Suprapubic skin (tissue), 4 donors: ENCODE data around the gene EIPR1. TPM values are rescaled to one million over a fixed set of nuclear protein-coding genes. Genes with fewer than 3 reads are reported as not detected.

Experiments
- DNase-seq, 2 donors: peaks; one replicate each; pipeline ENCODE4 v3.0.0-alpha.2; 2019; ENCODE audit warnings: low spot score in 2 of 2
- H3K27ac ChIP-seq: fragments of 200-600 bp; sonication (generic); one replicate; pipeline ENCODE4 v1.5.1; 2019
- H3K27me3 ChIP-seq: fragments of 200-600 bp; sonication (generic); one replicate; pipeline ENCODE4 v1.5.1; 2019
- H3K36me3 ChIP-seq: fragments of 200-600 bp; sonication (generic); one replicate; pipeline ENCODE4 v1.5.1; 2019
- H3K4me1 ChIP-seq: fragments of 200-600 bp; sonication (generic); one replicate; pipeline ENCODE4 v1.5.1; 2019
- H3K4me3 ChIP-seq: fragments of 200-600 bp; sonication (generic); one replicate; pipeline ENCODE4 v1.5.1; 2019; ENCODE audit warnings: mild to moderate bottlenecking
- H3K9me3 ChIP-seq: fragments of 200-600 bp; sonication (generic); one replicate; pipeline ENCODE4 v1.5.1; 2019
- EP300 ChIP-seq: sonication (generic); formaldehyde crosslinking; IDR thresholded peaks from one replicate; pipeline ENCODE4 v1.6.1; 2017; ENCODE audit warnings: antibody characterized with exemption
- POLR2A ChIP-seq, 2 donors: fragments of 450-650 bp; IDR thresholded peaks; one replicate each; pipeline ENCODE4 v1.6.1; 2017; ENCODE audit warnings: antibody characterized with exemption in 2 of 2, mild to moderate bottlenecking in 2 of 2, moderate library complexity in 2 of 2
- POLR2AphosphoS5 ChIP-seq, 3 donors: sonication (generic); formaldehyde crosslinking; IDR thresholded peaks; one replicate each; pipeline ENCODE4 v1.6.1; 2017; ENCODE audit warnings: antibody characterized with exemption in 3 of 3
- WGBS: methylation state at CpG from one replicate; pipeline ENCODE4 v1.1.5; 2018; 5-methylcytosine and 5-hydroxymethylcytosine counted together
- total RNA-seq, 4 donors: library from RNA; depleted of rRNA; stranded (reverse); fragments of >200 nt; gene quantifications; one replicate each; pipeline ENCODE4 v1.1.0, GENCODE V29; 2016
- TF ChIP-seq, protein P1 (sequence below), 2 donors: fragments of 200-600 bp in 1 of 2; fragments of 450-650 bp in 1 of 2; sonication (generic) in 1 of 2; IDR thresholded peaks; one replicate each; pipeline ENCODE4 v1.5.1; 2016 to 2019; ENCODE audit warnings: antibody characterized with exemption in 2 of 2, mild to moderate bottlenecking in 1 of 2, moderate library complexity in 1 of 2

Gene EIPR1
- total RNA-seq, 4 donors from 2014 or later: 29.0 to 37.5 (median 30.7) TPM

DNA sequence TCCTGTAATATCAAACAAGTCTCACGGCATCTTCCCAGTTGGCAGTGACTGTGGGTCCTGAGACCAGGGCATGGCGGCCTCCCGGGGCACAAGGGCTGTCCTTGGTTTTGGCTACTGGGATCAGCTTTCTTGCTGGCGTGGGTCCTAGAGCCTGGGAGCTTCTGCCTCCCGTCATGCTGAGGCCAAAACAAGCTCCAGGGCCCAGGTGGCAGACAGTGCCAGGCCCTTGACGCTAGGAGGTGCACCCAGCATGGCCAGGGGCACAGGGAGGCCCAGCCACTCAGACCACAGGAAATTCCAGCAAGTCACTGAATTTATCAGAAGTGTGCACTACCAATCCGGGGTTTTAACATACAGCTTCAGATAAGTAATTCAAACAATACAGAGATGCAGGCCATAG lies 184.7 kb downstream of the EIPR1 start:
- Histone ChIP-seq H3K27me3 (no peaks in the 10 kb centered on the region), H3K4me1 (no peaks in the 10 kb centered on the region), H3K27ac (no peak overlapping the region), H3K9me3 (no peaks in the 10 kb centered on the region), H3K36me3 (peaks cover 63% of the 10 kb centered on the region), H3K4me3 (no peak overlapping the region)
- no peak for DNase-seq
- 87% methylated on average over 7 of the region's 7 CpGs for WGBS
- TF ChIP-seq EP300 (no peak), POLR2A (IDR thresholded peaks at IDR 0.05) (no peak), POLR2AphosphoS5 (IDR thresholded peaks at IDR 0.05) (no peak)
- TF ChIP-seq, protein P1, sequence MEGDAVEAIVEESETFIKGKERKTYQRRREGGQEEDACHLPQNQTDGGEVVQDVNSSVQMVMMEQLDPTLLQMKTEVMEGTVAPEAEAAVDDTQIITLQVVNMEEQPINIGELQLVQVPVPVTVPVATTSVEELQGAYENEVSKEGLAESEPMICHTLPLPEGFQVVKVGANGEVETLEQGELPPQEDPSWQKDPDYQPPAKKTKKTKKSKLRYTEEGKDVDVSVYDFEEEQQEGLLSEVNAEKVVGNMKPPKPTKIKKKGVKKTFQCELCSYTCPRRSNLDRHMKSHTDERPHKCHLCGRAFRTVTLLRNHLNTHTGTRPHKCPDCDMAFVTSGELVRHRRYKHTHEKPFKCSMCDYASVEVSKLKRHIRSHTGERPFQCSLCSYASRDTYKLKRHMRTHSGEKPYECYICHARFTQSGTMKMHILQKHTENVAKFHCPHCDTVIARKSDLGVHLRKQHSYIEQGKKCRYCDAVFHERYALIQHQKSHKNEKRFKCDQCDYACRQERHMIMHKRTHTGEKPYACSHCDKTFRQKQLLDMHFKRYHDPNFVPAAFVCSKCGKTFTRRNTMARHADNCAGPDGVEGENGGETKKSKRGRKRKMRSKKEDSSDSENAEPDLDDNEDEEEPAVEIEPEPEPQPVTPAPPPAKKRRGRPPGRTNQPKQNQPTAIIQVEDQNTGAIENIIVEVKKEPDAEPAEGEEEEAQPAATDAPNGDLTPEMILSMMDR (IDR thresholded peaks at IDR 0.05): no peak

DNA sequence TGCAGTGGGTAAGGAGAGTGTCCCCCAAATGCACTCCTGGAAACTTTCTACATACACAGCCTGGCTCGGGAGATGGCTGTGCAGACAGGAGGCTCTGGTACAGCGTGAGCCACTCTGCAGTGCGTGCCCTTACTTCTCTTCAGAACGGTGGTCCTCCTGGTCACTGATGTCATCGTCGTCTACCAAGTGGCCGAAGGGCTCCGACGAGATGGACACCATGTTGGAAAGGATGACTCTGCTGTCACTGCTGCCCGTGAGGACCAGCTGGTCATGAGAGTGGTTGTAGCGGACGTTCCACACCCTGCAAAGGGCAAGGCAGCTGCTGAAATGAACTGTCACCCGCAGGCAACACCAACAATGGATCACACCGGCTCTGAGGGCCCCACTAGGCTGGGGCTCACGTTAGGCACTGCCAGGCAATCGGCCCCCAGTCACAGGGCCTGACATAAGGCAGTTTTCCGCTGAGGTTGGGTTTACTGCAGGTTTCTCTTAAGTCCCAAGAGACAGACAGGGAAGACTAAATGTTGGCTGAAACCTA lies 185.3 kb downstream of the EIPR1 start:
- Histone ChIP-seq H3K4me3 (no peak overlapping the region), H3K4me1 (no peaks in the 10 kb centered on the region), H3K9me3 (no peaks in the 10 kb centered on the region), H3K27ac (no peak overlapping the region), H3K27me3 (no peaks in the 10 kb centered on the region), H3K36me3 (peaks cover 63% of the 10 kb centered on the region)
- WGBS: 96% methylated on average over 16 of the region's 17 CpGs
- TF ChIP-seq POLR2AphosphoS5 (IDR thresholded peaks at IDR 0.05): no peak
- TF ChIP-seq EP300: no peak
- TF ChIP-seq POLR2A (IDR thresholded peaks at IDR 0.05): no peak
- TF ChIP-seq, protein P1 (IDR thresholded peaks at IDR 0.05): no peak
- DNase-seq: no peak

DNA sequence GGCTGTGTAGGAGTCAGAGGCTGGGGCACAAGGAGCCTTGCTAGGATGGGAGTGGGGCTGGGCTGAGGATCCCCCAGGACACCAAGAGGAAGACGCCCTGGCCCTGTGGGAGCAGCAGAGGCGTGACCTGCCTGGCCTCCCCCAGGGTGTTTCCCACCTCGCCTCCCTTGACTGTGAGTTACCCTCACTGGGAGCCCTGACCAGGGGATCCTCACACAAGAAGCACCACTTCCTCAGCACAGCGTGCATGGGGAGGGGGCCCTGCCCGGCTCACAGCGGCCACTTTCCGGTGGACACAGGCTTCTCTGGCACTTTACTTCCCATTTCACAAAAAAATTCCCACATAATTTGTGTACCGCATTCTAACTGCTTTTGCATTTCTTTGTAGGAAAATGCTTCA lies 187.7 kb downstream of the EIPR1 start:
- Histone ChIP-seq H3K4me3 (no peak overlapping the region), H3K27ac (no peak overlapping the region), H3K9me3 (no peaks in the 10 kb centered on the region), H3K36me3 (peaks cover 69% of the 10 kb centered on the region), H3K4me1 (no peaks in the 10 kb centered on the region), H3K27me3 (no peaks in the 10 kb centered on the region)
- WGBS: 100% methylated on average over 4 of the region's 8 CpGs
- TF ChIP-seq POLR2AphosphoS5 (IDR thresholded peaks at IDR 0.05) (no peak), EP300 (no peak), POLR2A (IDR thresholded peaks at IDR 0.05) (no peak)
- TF ChIP-seq, protein P1 (IDR thresholded peaks at IDR 0.05): no peak
- no peak for DNase-seq

DNA sequence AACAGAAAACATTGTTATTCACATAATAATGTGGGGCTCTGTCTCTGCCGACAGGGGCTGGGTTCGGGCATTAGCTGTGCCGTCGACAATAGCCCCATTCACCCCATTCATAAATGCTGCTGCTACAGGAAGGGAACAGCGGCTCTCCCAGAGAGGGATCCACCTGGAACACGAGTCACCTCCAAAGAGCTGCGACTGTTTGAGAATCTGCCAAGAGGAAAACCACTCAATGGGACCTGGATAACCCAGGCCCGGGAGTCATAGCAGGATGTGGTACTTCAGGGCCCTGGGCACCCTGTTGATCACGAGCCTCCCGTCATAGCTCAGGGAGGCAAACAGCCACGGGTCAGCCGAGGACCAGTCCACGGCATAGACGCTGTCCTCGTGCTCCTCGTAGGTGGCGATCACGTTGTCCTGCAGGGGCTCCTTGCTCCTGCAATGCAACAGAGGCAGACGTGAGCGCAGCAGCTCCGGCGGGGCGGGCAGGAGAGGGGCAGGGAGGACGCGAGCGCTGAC lies 188.5 kb downstream of the EIPR1 start:
- Histone ChIP-seq H3K36me3 (peaks cover 64% of the 10 kb centered on the region), H3K27me3 (no peaks in the 10 kb centered on the region), H3K27ac (no peak overlapping the region), H3K4me1 (no peaks in the 10 kb centered on the region), H3K9me3 (no peaks in the 10 kb centered on the region), H3K4me3 (no peak overlapping the region)
- 90% methylated on average over 26 of the region's 26 CpGs for WGBS
- no peak for DNase-seq
- TF ChIP-seq POLR2AphosphoS5 (IDR thresholded peaks at IDR 0.05) (no peak), EP300 (no peak), POLR2A (IDR thresholded peaks at IDR 0.05) (no peak)

DNA sequence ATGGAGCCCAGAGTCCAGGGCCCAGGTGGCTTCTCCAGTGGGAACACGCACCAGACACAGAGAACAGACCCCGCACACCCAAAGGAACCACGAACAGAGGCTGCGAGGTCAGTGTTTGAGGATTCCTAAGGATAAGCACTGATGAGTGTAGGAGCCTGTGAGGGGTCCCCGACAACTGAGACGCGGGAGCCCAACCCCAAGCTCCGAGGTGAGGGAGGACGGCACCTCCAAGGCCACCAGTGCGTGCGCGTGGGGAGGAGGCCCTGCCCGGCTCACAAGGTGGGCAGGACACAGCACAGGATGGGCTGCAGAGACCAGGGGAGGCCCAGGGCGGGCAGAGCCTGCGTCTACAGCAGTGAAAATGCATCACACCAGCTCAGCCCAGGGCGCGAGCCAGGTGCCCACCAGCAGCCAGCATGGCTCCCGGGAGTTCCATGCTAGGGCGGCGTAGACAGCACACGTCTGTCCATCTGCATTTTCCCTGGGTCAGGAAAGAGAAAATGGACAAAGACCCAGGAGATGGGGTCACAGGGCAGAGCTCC lies 189.1 kb downstream of the EIPR1 start:
- Histone ChIP-seq H3K36me3 (peaks cover 59% of the 10 kb centered on the region), H3K27ac (no peak overlapping the region), H3K4me1 (no peaks in the 10 kb centered on the region), H3K27me3 (no peaks in the 10 kb centered on the region), H3K4me3 (no peak overlapping the region), H3K9me3 (no peaks in the 10 kb centered on the region)
- TF ChIP-seq, protein P1 (IDR thresholded peaks at IDR 0.05): no peak
- TF ChIP-seq EP300 (no peak), POLR2AphosphoS5 (IDR thresholded peaks at IDR 0.05) (no peak), POLR2A (IDR thresholded peaks at IDR 0.05) (no peak)
- DNase-seq: no peak
- WGBS: 96% methylated on average over 16 of the region's 21 CpGs
